Measurements from ENCODE around the gene RRAS.

Gene RRAS

GRCh38 chr19:49687150-49687549 lies 47.2 kb upstream of the RRAS start:
- Histone ChIP-seq H3K4me1 (ENCODE audit: insufficient read depth, poor library complexity, severe bottlenecking) (no peaks in the 10 kb centered on the region), H3K4me3 (ENCODE audit: severe bottlenecking) (no peak overlapping the region), H3K27me3 (ENCODE audit: insufficient read depth, poor library complexity, severe bottlenecking) (no peaks in the 10 kb centered on the region), H3K27ac (ENCODE audit: poor library complexity, severe bottlenecking) (no peak overlapping the region), H3K36me3 (ENCODE audit: low read depth) (peaks cover 39% of the 10 kb centered on the region), H3K9me3 (ENCODE audit: severe bottlenecking) (no peaks in the 10 kb centered on the region)
- ATAC-seq (ENCODE audit: low read depth) = no peak
- TF ChIP-seq CTCF (IDR thresholded peaks at IDR 0.05; ENCODE audit: poor library complexity, severe bottlenecking) = no peak
- no peak for DNase-seq (ENCODE audit: low spot score)

- no peaks in the 10 kb centered on the region for H3K27me3 ChIP-seq (ENCODE audit: insufficient read depth, poor library complexity, severe bottlenecking)
- ATAC-seq (ENCODE audit: low read depth) (no peak), DNase-seq (ENCODE audit: low spot score) (peak; percentile 62)
- TF ChIP-seq CTCF (IDR thresholded peaks at IDR 0.05; ENCODE audit: poor library complexity, severe bottlenecking) = no peak
- no peaks in the 10 kb centered on the region for H3K9me3 ChIP-seq (ENCODE audit: severe bottlenecking)
- no peaks in the 10 kb centered on the region for H3K4me1 ChIP-seq (ENCODE audit: insufficient read depth, poor library complexity, severe bottlenecking)
- no peak overlapping the region for H3K27ac ChIP-seq (ENCODE audit: poor library complexity, severe bottlenecking)
- H3K36me3 ChIP-seq (ENCODE audit: low read depth) = peaks cover 45% of the 10 kb centered on the region
- H3K4me3 ChIP-seq (ENCODE audit: severe bottlenecking) = no peak overlapping the region
These were observed 46.7 kb upstream of the RRAS start for GRCh38 chr19:49686503-49687088.

- DNase-seq (ENCODE audit: low spot score) (peak; percentile 47), ATAC-seq (ENCODE audit: low read depth) (no peak)
- H3K27me3 ChIP-seq (ENCODE audit: insufficient read depth, poor library complexity, severe bottlenecking) = no peaks in the 10 kb centered on the region
- H3K27ac ChIP-seq (ENCODE audit: poor library complexity, severe bottlenecking) = no peak overlapping the region
- H3K4me1 ChIP-seq (ENCODE audit: insufficient read depth, poor library complexity, severe bottlenecking) = no peaks in the 10 kb centered on the region
- peaks cover 52% of the 10 kb centered on the region for H3K36me3 ChIP-seq (ENCODE audit: low read depth)
- no peak overlapping the region for H3K4me3 ChIP-seq (ENCODE audit: severe bottlenecking)
- no peaks in the 10 kb centered on the region for H3K9me3 ChIP-seq (ENCODE audit: severe bottlenecking)
- TF ChIP-seq CTCF (IDR thresholded peaks at IDR 0.05; ENCODE audit: poor library complexity, severe bottlenecking) = no peak
These were observed 45.9 kb upstream of the RRAS start for GRCh38 chr19:49685845-49686332.

GRCh38 chr19:49684983-49685553 lies 45.1 kb upstream of the RRAS start:
- Histone ChIP-seq H3K4me1 (ENCODE audit: insufficient read depth, poor library complexity, severe bottlenecking) (no peaks in the 10 kb centered on the region), H3K9me3 (ENCODE audit: severe bottlenecking) (no peaks in the 10 kb centered on the region), H3K27ac (ENCODE audit: poor library complexity, severe bottlenecking) (no peak overlapping the region), H3K27me3 (ENCODE audit: insufficient read depth, poor library complexity, severe bottlenecking) (no peaks in the 10 kb centered on the region), H3K36me3 (ENCODE audit: low read depth) (peaks cover 60% of the 10 kb centered on the region), H3K4me3 (ENCODE audit: severe bottlenecking) (no peak overlapping the region)
- ATAC-seq (ENCODE audit: low read depth) (no peak), DNase-seq (ENCODE audit: low spot score) (peak; percentile 49)
- TF ChIP-seq CTCF (IDR thresholded peaks at IDR 0.05; ENCODE audit: poor library complexity, severe bottlenecking) = peak; percentile 1
